ENCODE data around the gene SNRPA. TPM values are rescaled to one million over a fixed set of nuclear protein-coding genes. Genes with fewer than 3 reads are reported as not detected.
"Not testable (repeated sequence)": the region's sequence is repeated elsewhere in the genome, so short reads cannot be mapped to it uniquely, and the experiment has no call there.

SNRPA gene
- total RNA-seq, 1 donor from 2014 or later = 243 TPM

GRCh38 chr19:40777937-40778705, 27.1 kb downstream of the SNRPA start, which contains the start of gene RAB4B:
TSS of gene RAB4B (plus strand) at chr19:40778247. CDS start at chr19:40778376, 129 bp downstream.
- Mint-ChIP-seq H3K27ac (peak within 1 kb of the TSS; percentile 89), H3K36me3 (ENCODE audit: low read depth) (peaks cover 16% of the 10 kb centered on the region), H3K27me3 (ENCODE audit: insufficient read depth) (peaks cover 2% of the 10 kb centered on the region), H3K4me3 (peak within 1 kb of the TSS; percentile 91), H3K4me1 (ENCODE audit: low read depth) (peaks cover 51% of the 10 kb centered on the region), H3K9me3 (no peaks in the 10 kb centered on the region)
- DNase-seq (ENCODE audit: low spot score) = peak; percentile 100
- intact Hi-C loops (cut with micrococcal nuclease) = loop anchor here (1.0 to 2.0 kb wide), 15 partner anchors 14 to 585 kb away; partner anchors contain the start of genes ACTMAP, COQ8B and NUMBL

GRCh38 chr19:40778706-40779284, 27.8 kb downstream of the SNRPA start:
- peak overlapping the region; percentile 89 for H3K27ac Mint-ChIP-seq
- H3K9me3 Mint-ChIP-seq = no peaks in the 10 kb centered on the region
- no peak for DNase-seq (ENCODE audit: low spot score)
- H3K36me3 Mint-ChIP-seq (ENCODE audit: low read depth) = peaks cover 18% of the 10 kb centered on the region
- peaks cover 2% of the 10 kb centered on the region for H3K27me3 Mint-ChIP-seq (ENCODE audit: insufficient read depth)
- intact Hi-C loops (cut with micrococcal nuclease) = loop anchor here (1.0 to 2.0 kb wide), 7 partner anchors 20 to 585 kb away; partner anchors contain the start of gene NUMBL
- peak overlapping the region; percentile 91 for H3K4me3 Mint-ChIP-seq
- H3K4me1 Mint-ChIP-seq (ENCODE audit: low read depth) = peaks cover 51% of the 10 kb centered on the region

GRCh38 chr19:40780582-40780981, 29.6 kb downstream of the SNRPA start:
- Mint-ChIP-seq H3K36me3 (ENCODE audit: low read depth) (peaks cover 24% of the 10 kb centered on the region), H3K27ac (peak overlapping the region; percentile 41), H3K4me1 (ENCODE audit: low read depth) (peaks cover 50% of the 10 kb centered on the region), H3K27me3 (ENCODE audit: insufficient read depth) (peaks cover 2% of the 10 kb centered on the region), H3K4me3 (peak overlapping the region; percentile 13), H3K9me3 (no peaks in the 10 kb centered on the region)
- DNase-seq (ENCODE audit: low spot score) = no peak
- intact Hi-C loops (cut with micrococcal nuclease) = no loop called here

GRCh38 chr19:40781140-40781539, 30.1 kb downstream of the SNRPA start:
- Mint-ChIP-seq H3K36me3 (ENCODE audit: low read depth) (peaks cover 25% of the 10 kb centered on the region), H3K27me3 (ENCODE audit: insufficient read depth) (peaks cover 2% of the 10 kb centered on the region), H3K4me1 (ENCODE audit: low read depth) (peaks cover 48% of the 10 kb centered on the region), H3K9me3 (no peaks in the 10 kb centered on the region), H3K27ac (no peak overlapping the region), H3K4me3 (no peak overlapping the region)
- intact Hi-C loops (cut with micrococcal nuclease) = no loop called here
- no peak for DNase-seq (ENCODE audit: low spot score)

DNA sequence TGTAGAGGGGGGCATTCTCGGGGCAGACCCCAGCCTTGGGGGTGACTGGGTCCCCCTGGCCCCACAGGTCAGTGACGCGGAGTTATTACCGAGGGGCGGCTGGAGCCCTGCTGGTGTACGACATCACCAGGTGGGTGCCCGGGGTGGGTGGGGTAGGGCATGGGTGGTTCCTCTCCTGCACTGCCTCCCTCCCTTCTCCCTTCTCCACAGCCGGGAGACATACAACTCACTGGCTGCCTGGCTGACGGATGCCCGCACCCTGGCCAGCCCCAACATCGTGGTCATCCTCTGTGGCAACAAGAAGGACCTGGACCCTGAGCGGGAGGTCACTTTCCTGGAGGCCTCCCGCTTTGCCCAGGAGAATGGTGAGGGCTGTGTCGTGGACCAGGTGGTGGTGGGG, 32.7 kb downstream of the SNRPA start:
- H3K27me3 Mint-ChIP-seq (ENCODE audit: insufficient read depth) = no peaks in the 10 kb centered on the region
- intact Hi-C loops (cut with micrococcal nuclease) = no loop called here
- DNase-seq (ENCODE audit: low spot score) = no peak
- no peak overlapping the region for H3K27ac Mint-ChIP-seq
- no peak overlapping the region for H3K4me3 Mint-ChIP-seq
- peaks cover 29% of the 10 kb centered on the region for H3K4me1 Mint-ChIP-seq (ENCODE audit: low read depth)
- peaks cover 32% of the 10 kb centered on the region for H3K36me3 Mint-ChIP-seq (ENCODE audit: low read depth)
- H3K9me3 Mint-ChIP-seq = no peaks in the 10 kb centered on the region

- H3K9me3 Mint-ChIP-seq; H3K27ac Mint-ChIP-seq; intact Hi-C loops (cut with micrococcal nuclease); H3K4me3 Mint-ChIP-seq; DNase-seq (ENCODE audit: low spot score); H3K27me3 Mint-ChIP-seq (ENCODE audit: insufficient read depth): not testable (repeated sequence)
- H3K36me3 Mint-ChIP-seq (ENCODE audit: low read depth) = peaks cover 32% of the 10 kb centered on the region
- H3K4me1 Mint-ChIP-seq (ENCODE audit: low read depth) = peaks cover 25% of the 10 kb centered on the region
Measured at GRCh38 chr19:40784146-40784545, 33.1 kb downstream of the SNRPA start.

DNA sequence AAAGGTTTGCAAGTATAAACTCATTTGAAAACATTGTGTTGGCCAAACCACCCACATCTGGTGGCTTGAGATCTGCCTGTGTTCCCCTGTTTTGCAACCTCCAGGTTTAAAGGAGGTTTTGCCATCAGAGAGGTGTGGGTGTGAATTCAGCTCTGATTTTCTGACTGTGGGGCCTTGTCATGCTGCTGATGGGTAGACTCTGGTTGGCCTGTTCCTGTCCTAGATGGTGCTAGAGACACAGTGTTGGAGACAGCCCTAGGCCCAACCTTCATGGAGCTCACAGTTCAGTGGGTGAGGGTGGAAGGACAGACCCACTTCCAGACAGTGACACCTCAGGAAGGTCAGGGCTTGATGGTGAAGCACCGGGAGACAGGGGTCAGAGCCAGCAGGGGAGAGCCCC, 34.5 kb downstream of the SNRPA start:
- no peaks in the 10 kb centered on the region for H3K9me3 Mint-ChIP-seq
- peaks cover 36% of the 10 kb centered on the region for H3K36me3 Mint-ChIP-seq (ENCODE audit: low read depth)
- peaks cover 15% of the 10 kb centered on the region for H3K4me1 Mint-ChIP-seq (ENCODE audit: low read depth)
- no peak overlapping the region for H3K4me3 Mint-ChIP-seq
- intact Hi-C loops (cut with micrococcal nuclease) = no loop called here
- no peak for DNase-seq (ENCODE audit: low spot score)
- H3K27ac Mint-ChIP-seq = peak overlapping the region; percentile 62
- no peaks in the 10 kb centered on the region for H3K27me3 Mint-ChIP-seq (ENCODE audit: insufficient read depth)

DNA sequence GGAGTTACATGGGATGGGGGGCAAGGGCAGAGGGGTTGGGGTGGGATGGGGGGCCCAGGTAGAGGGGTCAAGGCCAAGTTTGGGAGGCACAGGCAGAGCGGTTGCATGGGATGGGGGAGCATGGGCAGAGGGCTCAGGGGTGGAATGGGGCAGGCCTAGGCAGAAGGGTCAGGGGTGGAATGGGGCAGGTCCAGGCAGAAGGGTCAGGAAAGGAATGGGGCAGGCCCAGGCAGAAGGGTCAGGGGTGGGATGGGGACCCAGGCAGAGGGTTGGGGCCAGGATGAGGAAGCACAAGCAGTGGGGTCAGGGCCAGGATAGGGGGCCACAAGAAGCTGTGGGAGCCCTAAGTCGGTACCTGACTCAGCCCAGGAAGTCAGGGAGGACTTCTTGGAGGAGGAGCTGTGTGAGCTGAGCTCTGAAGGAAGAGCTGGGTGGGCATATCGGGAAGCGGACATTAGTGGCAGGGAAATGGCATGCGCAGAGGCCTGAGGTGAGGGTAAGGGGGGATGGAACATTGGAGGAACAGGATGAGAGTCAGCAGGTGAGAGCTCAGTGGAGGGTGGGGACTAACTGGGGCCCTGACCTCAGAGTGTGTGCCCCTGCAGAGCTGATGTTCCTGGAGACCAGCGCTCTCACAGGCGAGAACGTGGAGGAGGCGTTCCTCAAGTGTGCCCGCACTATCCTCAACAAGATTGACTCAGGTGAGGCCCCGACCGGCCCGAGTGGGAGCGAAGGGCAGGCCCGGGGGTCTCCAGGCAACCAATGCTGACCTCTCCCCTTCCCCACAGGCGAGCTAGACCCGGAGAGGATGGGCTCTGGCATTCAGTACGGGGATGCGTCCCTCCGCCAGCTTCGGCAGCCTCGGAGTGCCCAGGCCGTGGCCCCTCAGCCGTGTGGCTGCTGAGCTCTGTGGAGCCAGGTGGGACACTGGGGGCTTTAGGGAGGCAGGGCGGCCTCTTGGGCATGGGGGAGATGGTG, 35.3 kb downstream of the SNRPA start:
- Mint-ChIP-seq H3K27ac (no peak overlapping the region), H3K9me3 (no peaks in the 10 kb centered on the region), H3K36me3 (ENCODE audit: low read depth) (peaks cover 34% of the 10 kb centered on the region), H3K27me3 (ENCODE audit: insufficient read depth) (no peaks in the 10 kb centered on the region), H3K4me1 (ENCODE audit: low read depth) (peaks cover 12% of the 10 kb centered on the region), H3K4me3 (no peak overlapping the region)
- intact Hi-C loops (cut with micrococcal nuclease) = no loop called here
- no peak for DNase-seq (ENCODE audit: low spot score)

GRCh38 chr19:40791349-40791748, 40.3 kb downstream of the SNRPA start:
- H3K27ac Mint-ChIP-seq = peak overlapping the region; percentile 40
- no peaks in the 10 kb centered on the region for H3K9me3 Mint-ChIP-seq
- no peaks in the 10 kb centered on the region for H3K27me3 Mint-ChIP-seq (ENCODE audit: insufficient read depth)
- no peak for DNase-seq (ENCODE audit: low spot score)
- no peak overlapping the region for H3K4me3 Mint-ChIP-seq
- peaks cover 13% of the 10 kb centered on the region for H3K4me1 Mint-ChIP-seq (ENCODE audit: low read depth)
- peaks cover 22% of the 10 kb centered on the region for H3K36me3 Mint-ChIP-seq (ENCODE audit: low read depth)
- intact Hi-C loops (cut with micrococcal nuclease) = no loop called here

- no peaks in the 10 kb centered on the region for H3K27me3 Mint-ChIP-seq (ENCODE audit: insufficient read depth)
- intact Hi-C loops (cut with micrococcal nuclease) = loop anchor here (1.0 kb wide), 1 partner anchor 15 kb away; no protein-coding TSS in a partner anchor
- H3K27ac Mint-ChIP-seq = peak overlapping the region; percentile 73
- H3K36me3 Mint-ChIP-seq (ENCODE audit: low read depth) = peaks cover 23% of the 10 kb centered on the region
- H3K9me3 Mint-ChIP-seq = no peaks in the 10 kb centered on the region
- peaks cover 18% of the 10 kb centered on the region for H3K4me1 Mint-ChIP-seq (ENCODE audit: low read depth)
- no peak overlapping the region for H3K4me3 Mint-ChIP-seq
- no peak for DNase-seq (ENCODE audit: low spot score)
Measured at GRCh38 chr19:40791996-40792395, 41.0 kb downstream of the SNRPA start.

DNA sequence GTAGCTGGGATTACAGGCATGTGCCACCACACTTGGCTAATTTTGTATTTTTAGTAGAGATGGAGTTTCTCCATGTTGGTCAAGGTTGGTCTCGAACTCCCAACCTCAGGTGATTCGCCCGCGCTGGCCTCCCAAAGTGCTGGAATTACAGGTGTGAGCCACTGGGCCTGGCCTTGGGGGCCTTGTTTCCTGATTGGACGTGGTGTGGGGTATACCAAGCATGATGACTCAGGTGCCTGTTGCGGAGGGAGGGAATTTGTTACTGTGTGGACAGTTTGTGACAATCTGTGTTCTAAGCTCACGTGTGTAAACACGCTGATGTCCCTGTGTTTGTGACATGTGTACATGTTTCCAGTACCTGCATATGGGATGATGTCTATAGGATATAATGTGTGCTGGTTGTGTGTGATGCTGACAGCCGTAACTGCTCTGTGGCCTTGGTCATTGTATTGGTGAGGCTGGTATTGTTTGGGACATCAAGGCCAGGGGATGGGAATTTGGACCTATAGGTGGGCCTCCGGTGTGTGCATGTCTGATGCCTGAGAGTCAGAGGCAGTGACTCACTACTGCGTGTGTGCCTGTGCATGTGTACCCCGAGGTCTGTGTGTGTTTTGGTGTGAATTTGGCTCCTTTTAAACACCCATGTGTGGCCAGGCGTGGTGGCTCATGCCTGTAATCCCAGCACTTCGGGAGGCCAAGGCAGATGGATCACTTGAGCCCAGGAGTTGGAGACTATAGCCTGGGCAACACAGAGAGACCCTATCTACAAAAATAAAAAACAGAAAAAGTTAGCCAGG, 46.4 kb downstream of the SNRPA start:
- H3K9me3 Mint-ChIP-seq = no peaks in the 10 kb centered on the region
- intact Hi-C loops (cut with micrococcal nuclease) = no loop called here

More for the DNA sequence above, 46.4 kb downstream of the SNRPA start:
- Mint-ChIP-seq H3K36me3 (ENCODE audit: low read depth) (peaks cover 25% of the 10 kb centered on the region), H3K27ac (peak overlapping the region; percentile 19), H3K27me3 (ENCODE audit: insufficient read depth) (no peaks in the 10 kb centered on the region), H3K4me3 (peak overlapping the region; percentile 55), H3K4me1 (ENCODE audit: low read depth) (peaks cover 47% of the 10 kb centered on the region)
- no peak for DNase-seq (ENCODE audit: low spot score)

Data from activated T-helper 1 cell treated with anti-CD3 and anti-CD28 coated beads, Interleukin-12 subunit alpha, Interleukin-12 subunit beta, Interleukin-2, Interleukin-4 antibody, amounts not matched to agents 30 ng/mL and 10 ng/mL and 1 ng/mL, durations not matched to agents 14 hours and 24 hours and 36 hours (primary cell).